ENCODE measurements around the gene LRRN2. TPM values are rescaled to one million over a fixed set of nuclear protein-coding genes. Genes with fewer than 3 reads are reported as not detected.

Gene LRRN2
- total and polyA plus RNA-seq, 9 of the 15 experiments (the other 6 are each of a cell fraction or from before 2014, with no cell fraction given): 0.05 TPM; not detected in 8

DNA sequence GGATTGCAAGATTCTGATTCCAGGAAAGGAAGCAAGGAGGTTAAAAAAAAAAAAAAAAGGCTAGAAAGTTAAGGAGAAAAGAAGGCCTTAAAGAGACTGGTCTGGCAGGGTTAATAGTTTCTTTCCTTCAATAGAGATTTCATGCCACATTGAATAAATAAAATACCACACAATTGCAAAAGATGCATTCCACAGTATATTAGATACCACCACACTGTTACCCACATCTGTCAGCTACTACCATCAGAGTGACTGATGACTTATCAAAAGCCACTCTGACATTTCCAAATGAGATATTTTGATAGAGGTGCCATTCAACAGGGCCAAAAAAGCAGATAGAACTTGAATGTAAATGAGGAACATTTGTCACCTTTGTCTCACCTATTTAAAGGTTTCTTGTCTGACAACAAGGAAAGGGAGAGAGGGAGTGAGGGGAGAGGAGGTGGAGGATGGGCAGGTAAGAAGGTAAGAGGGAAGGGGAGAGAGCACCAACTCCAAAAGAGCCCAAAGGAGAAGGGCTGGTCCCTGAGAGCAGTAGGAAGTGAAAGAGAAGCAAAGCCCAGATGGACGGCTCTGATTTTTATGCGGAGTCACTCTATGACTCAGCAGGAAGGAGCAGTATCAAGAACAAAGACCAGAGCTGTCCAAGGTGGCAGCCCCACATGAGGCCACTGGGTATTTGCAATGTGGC lies 38.3 kb downstream of the LRRN2 start (continued):
- TF ChIP-seq, protein P1, sequence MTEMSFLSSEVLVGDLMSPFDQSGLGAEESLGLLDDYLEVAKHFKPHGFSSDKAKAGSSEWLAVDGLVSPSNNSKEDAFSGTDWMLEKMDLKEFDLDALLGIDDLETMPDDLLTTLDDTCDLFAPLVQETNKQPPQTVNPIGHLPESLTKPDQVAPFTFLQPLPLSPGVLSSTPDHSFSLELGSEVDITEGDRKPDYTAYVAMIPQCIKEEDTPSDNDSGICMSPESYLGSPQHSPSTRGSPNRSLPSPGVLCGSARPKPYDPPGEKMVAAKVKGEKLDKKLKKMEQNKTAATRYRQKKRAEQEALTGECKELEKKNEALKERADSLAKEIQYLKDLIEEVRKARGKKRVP (CRISPR knock-in tag; IDR thresholded peaks at IDR 0.05): peak; percentile 42; the same call in 1 of the 2 replicates
- TF ChIP-seq ZBTB1 (CRISPR knock-in tag; IDR thresholded peaks at IDR 0.05; ENCODE audit: borderline replicate concordance, low read depth): 0 out of 2 replicates have a peak, but pooled peaks have one; percentile 45
- TF ChIP-seq, protein P2, sequence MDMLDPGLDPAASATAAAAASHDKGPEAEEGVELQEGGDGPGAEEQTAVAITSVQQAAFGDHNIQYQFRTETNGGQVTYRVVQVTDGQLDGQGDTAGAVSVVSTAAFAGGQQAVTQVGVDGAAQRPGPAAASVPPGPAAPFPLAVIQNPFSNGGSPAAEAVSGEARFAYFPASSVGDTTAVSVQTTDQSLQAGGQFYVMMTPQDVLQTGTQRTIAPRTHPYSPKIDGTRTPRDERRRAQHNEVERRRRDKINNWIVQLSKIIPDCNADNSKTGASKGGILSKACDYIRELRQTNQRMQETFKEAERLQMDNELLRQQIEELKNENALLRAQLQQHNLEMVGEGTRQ (CRISPR knock-in tag; IDR thresholded peaks at IDR 0.05): 0 out of 2 replicates have a peak, but pooled peaks have one; percentile 14
- peak; percentile 56; the same call in 1 of the 2 replicates for TF ChIP-seq HLTF (IDR thresholded peaks at IDR 0.05)
- peak; percentile 55; the same call in 1 of the 2 replicates for TF ChIP-seq HCFC1 (IDR thresholded peaks at IDR 0.05; ENCODE audit: low read depth, low read length)
- peak; percentile 96 for TF ChIP-seq ZNF395 (CRISPR knock-in tag; IDR thresholded peaks at IDR 0.05)
- TF ChIP-seq RAD21 (CRISPR knock-in tag; conservative IDR thresholded peaks at IDR 0.05 in 1 of 2, IDR thresholded peaks at IDR 0.05 in 1 of 2): peak in 1 of 2 experiments; percentile 33; a peak in 2 of 4 replicates
- TF ChIP-seq ETV1 (tag; conservative IDR thresholded peaks at IDR 0.05; ENCODE audit: low read depth): peak; percentile 97
- no peak for TF ChIP-seq MYNN (IDR thresholded peaks at IDR 0.05)
- TF ChIP-seq MYNN (CRISPR knock-in tag; IDR thresholded peaks at IDR 0.05): no peak
- TF ChIP-seq ZBTB11 (CRISPR knock-in tag; IDR thresholded peaks at IDR 0.05): peak in 1 of 3 experiments; percentile 73; a peak in 2 of 6 replicates
- no peak for TF ChIP-seq SRSF7 (optimal IDR thresholded peaks at IDR 0.05; ENCODE audit: low read depth, low read length)
- TF ChIP-seq, protein P3, sequence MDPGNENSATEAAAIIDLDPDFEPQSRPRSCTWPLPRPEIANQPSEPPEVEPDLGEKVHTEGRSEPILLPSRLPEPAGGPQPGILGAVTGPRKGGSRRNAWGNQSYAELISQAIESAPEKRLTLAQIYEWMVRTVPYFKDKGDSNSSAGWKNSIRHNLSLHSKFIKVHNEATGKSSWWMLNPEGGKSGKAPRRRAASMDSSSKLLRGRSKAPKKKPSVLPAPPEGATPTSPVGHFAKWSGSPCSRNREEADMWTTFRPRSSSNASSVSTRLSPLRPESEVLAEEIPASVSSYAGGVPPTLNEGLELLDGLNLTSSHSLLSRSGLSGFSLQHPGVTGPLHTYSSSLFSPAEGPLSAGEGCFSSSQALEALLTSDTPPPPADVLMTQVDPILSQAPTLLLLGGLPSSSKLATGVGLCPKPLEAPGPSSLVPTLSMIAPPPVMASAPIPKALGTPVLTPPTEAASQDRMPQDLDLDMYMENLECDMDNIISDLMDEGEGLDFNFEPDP (CRISPR knock-in tag; IDR thresholded peaks at IDR 0.05): no peak
- TF ChIP-seq NR4A1 (CRISPR knock-in tag; IDR thresholded peaks at IDR 0.05): no peak
- peak; percentile 62; the same call in 1 of the 2 replicates for TF ChIP-seq NR4A1 (tag; IDR thresholded peaks at IDR 0.05)
- peak; percentile 99 for TF ChIP-seq HDAC2 (IDR thresholded peaks at IDR 0.05)
- peak; percentile 73 for TF ChIP-seq CTBP1 (IDR thresholded peaks at IDR 0.05; ENCODE audit: borderline replicate concordance)
- peak; percentile 57 for TF ChIP-seq TCF3 (CRISPR knock-in tag; IDR thresholded peaks at IDR 0.05)
- no peak for TF ChIP-seq ZNF696 (CRISPR knock-in tag; conservative IDR thresholded peaks at IDR 0.05)
- peak; percentile 32; the same call in 1 of the 2 replicates for TF ChIP-seq MTA2 (IDR thresholded peaks at IDR 0.05; ENCODE audit: low read depth)

Data from K562 (cell line).